K562 (cell line): ENCODE data around the gene ARHGEF25. TPM values are rescaled to one million over a fixed set of nuclear protein-coding genes. Genes with fewer than 3 reads are reported as not detected.

Source experiments
- CXXC5 ChIP-seq: fragments of 250-450 bp; sonication (Bioruptor Pico); IDR thresholded peaks from 2 replicates; pipeline ENCODE4 v1.8.0; 2022; ENCODE audit warnings: inconsistent platforms, mild to moderate bottlenecking, moderate library complexity
- GABPB1 ChIP-seq: sonication (generic); formaldehyde crosslinking; IDR thresholded peaks from 2 replicates; pipeline ENCODE4 v1.8.0; 2022; ENCODE audit warnings: mild to moderate bottlenecking, missing genetic modification reagents
- GATAD2A ChIP-seq: fragments of 450-650 bp; IDR thresholded peaks from 2 replicates; pipeline ENCODE4 v1.6.1; 2017
- L3MBTL2 ChIP-seq: fragments of 450-650 bp; IDR thresholded peaks from 2 replicates; pipeline ENCODE4 v1.6.1; 2016; ENCODE audit warnings: mild to moderate bottlenecking, moderate library complexity
- NONO ChIP-seq, 2 experiments: fragments of 200-400 bp in 1 of 2; fragments of 450-650 bp in 1 of 2; formaldehyde crosslinking in 1 of 2; IDR thresholded peaks; 2 replicates each; pipeline ENCODE4 v1.6.1; 2017; ENCODE audit warnings: low read depth in 2 of 2, mild to moderate bottlenecking in 2 of 2, moderate library complexity in 2 of 2, low read length in 1 of 2
- RAD21 ChIP-seq, 2 experiments: fragments of 250-450 bp in 1 of 2; fragments of 450-650 bp in 1 of 2; sonication (Bioruptor Pico) in 1 of 2; formaldehyde crosslinking in 1 of 2; IDR thresholded peaks in 1 of 2; conservative IDR thresholded peaks in 1 of 2; 2 replicates each; pipeline versions ENCODE4 v1.4.0 to v1.8.0; 2020 to 2022; ENCODE audit warnings: mild to moderate bottlenecking in 2 of 2, moderate library complexity in 1 of 2
- RBFOX2 ChIP-seq: fragments of 200-400 bp; formaldehyde crosslinking; IDR thresholded peaks from 2 replicates; pipeline ENCODE4 v1.6.1; 2017; ENCODE audit warnings: low read depth, mild to moderate bottlenecking, low read length, moderate library complexity
- RBM14 ChIP-seq: fragments of 200-400 bp; formaldehyde crosslinking; IDR thresholded peaks from 2 replicates; pipeline ENCODE4 v1.6.1; 2018; ENCODE audit warnings: low read depth, mild to moderate bottlenecking, low read length, moderate library complexity, borderline replicate concordance; ENCODE audit not compliant: insufficient read depth
- SUPT5H ChIP-seq: fragments of 450-650 bp; IDR thresholded peaks from 2 replicates; pipeline ENCODE4 v1.6.1; 2016
- ZBTB33 ChIP-seq: sonication (generic); formaldehyde crosslinking; IDR thresholded peaks from 2 replicates; pipeline ENCODE4 v1.8.1; 2023; ENCODE audit warnings: mild to moderate bottlenecking, missing genetic modification reagents
- ZNF143 ChIP-seq: sonication (generic); formaldehyde crosslinking; IDR thresholded peaks from 2 replicates; pipeline ENCODE4 v1.9.0; 2022; ENCODE audit warnings: mild to moderate bottlenecking, missing genetic modification reagents
- polyA plus RNA-seq, 8 experiments: library from polyadenylated mRNA; depleted of rRNA in 4 of 8; stranded (reverse) in 5 of 8; unstranded in 3 of 8; fragments of >200 nt; fragmentation: Nextera tagmentation in 2 of 8; fragmentation: Illumina TruSeq in 1 of 8; extraction: Ambion mirVana in 2 of 8; extraction: Trizol in 1 of 8; gene quantifications; 2 replicates each; pipeline versions ENCODE4 v1.2.1 to v1.2.3, GENCODE V29; 2011 to 2014; ENCODE audit warnings: inconsistent platforms in 1 of 8, missing spikeins in 1 of 8
- total RNA-seq, 7 experiments: library from RNA; depleted of rRNA in 6 of 7; stranded (reverse); fragments of >200 nt in 6 of 7; fragmentation: Illumina TruSeq in 2 of 7; extraction: Trizol in 2 of 7; gene quantifications; 2 replicates each; pipeline versions ENCODE4 v1.2.1 to v1.2.3, GENCODE V29; 2011 to 2021; ENCODE audit warnings: low replicate concordance in 1 of 7
- TF ChIP-seq, protein P1 (sequence below): sonication (generic); formaldehyde crosslinking; IDR thresholded peaks from 2 replicates; pipeline ENCODE4 v1.9.0; 2022; ENCODE audit warnings: mild to moderate bottlenecking, missing genetic modification reagents

The ARHGEF25 gene
- total and polyA plus RNA-seq, 9 of the 15 experiments (the other 6 are each of a cell fraction or from before 2014, with no cell fraction given) = 0.13 to 17.3 (median 11.6) TPM

- no peak for TF ChIP-seq SUPT5H
- TF ChIP-seq GATAD2A = peak; percentile 81
- 0 out of 2 replicates have a peak, but pooled peaks have one; percentile 55 for TF ChIP-seq RBM14
- TF ChIP-seq, protein P1, sequence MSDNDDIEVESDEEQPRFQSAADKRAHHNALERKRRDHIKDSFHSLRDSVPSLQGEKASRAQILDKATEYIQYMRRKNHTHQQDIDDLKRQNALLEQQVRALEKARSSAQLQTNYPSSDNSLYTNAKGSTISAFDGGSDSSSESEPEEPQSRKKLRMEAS = no peak
- peak; percentile 70; the same call in 1 of the 2 replicates for TF ChIP-seq CXXC5 (CRISPR knock-in tag)
- TF ChIP-seq ZNF143 = 0 out of 2 replicates have a peak, but pooled peaks have one; percentile 24
- TF ChIP-seq RBFOX2 = peak; percentile 58; the same call in 1 of the 2 replicates
- TF ChIP-seq GABPB1 (CRISPR knock-in tag) = peak; percentile 69
- peak; percentile 79 to 92 for TF ChIP-seq RAD21 (CRISPR knock-in tag; conservative IDR thresholded peaks at IDR 0.05 in 1 of 2, IDR thresholded peaks at IDR 0.05 in 1 of 2)
- TF ChIP-seq NONO (IDR thresholded peaks at IDR 0.05; ENCODE audit: low read depth in 2 of 2, low read length in 1 of 2) = 0 out of 4 replicates have a peak, but pooled peaks of 1 of the 2 experiments have one; percentile 38
- peak; percentile 54; the same call in 1 of the 2 replicates for TF ChIP-seq L3MBTL2
- peak; percentile 2; the same call in 1 of the 2 replicates for TF ChIP-seq ZBTB33 (CRISPR knock-in tag)
Measured at GRCh38 chr12:57621497-57622292, 10.5 kb downstream of the ARHGEF25 start (continued).
